ENCODE results near the gene COL4A3.

Gene COL4A3

GRCh38 chr2:227287771-227288170 is 123.3 kb downstream of the COL4A3 start:
- DNase-seq (ENCODE audit: low read depth, low spot score) = no peak

DNA sequence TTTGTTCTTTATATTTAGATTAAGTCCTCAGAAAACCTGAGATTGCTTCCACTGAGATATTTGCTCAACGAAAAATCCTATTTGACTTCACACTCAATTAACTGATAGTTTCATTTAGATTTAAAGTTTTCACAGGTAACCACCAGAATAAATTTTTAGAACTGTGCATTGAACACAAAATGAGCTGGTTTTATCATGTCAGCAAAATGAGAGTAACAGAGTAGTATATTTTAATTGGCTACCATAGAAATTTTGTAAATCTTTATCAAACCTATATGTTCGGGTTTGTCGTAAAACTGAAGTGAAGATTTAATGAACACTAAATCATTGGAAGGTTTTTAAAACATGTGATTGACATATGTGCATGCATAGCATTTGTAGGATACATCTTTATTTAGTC is 127.9 kb downstream of the COL4A3 start:
- DNase-seq (ENCODE audit: low read depth, low spot score) = no peak

DNA sequence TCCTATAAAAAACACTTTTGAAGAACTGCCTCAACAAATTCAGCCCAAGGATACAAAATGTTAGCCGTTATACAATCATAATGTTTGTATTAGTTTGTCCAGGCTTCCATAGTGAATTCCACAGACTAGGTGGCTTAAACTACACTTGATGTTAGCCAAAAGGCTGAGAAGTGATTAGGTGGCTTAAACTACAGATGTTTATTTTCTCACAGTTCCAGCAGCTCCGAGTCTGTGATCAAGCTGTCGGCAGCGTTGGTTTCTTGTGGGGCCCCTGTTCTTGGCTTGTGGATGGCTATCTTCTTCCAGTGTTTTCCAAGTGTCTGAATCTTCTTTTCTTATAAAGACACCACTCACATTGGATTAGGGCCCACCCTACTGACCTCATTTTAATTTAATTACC is 129.1 kb downstream of the COL4A3 start:
- DNase-seq (ENCODE audit: low read depth, low spot score) = no peak

- DNase-seq (ENCODE audit: low read depth, low spot score) = no peak
Observed at GRCh38 chr2:227295806-227296205, 131.4 kb downstream of the COL4A3 start.

DNA sequence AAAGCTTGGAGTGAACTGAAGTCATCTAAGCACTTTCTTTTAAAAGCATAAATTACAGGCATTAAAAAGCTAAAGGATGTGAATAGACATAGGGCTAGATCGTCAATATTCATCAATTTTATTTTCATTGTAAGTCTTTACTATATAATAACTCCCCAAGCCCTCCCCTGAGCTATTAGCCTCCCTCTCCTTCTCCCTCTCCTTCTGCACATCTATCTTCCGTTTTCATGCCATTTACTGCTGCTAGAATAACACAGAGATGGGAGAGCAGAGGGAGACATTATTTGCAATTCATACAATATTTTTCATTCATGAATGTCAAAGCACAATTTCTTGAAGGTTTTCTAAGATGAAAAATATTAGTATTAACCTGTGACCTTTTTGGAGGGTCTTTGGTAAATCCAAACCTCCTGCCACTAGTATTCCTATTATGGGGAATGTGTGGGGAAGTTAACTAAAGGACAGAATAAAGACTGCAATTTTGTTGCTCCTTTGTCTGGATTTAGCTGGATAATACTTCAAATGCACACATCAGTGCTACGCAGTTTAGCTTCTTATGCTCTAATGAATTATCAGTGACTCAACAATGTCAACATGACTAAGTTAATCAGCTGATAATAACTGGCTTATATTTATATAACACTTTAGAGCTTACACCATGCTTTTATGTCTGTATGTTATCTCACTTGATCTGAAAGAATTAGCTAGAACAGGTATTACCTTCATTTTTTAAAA is 132.4 kb downstream of the COL4A3 start:
- DNase-seq (ENCODE audit: low read depth, low spot score) = no peak

DNA sequence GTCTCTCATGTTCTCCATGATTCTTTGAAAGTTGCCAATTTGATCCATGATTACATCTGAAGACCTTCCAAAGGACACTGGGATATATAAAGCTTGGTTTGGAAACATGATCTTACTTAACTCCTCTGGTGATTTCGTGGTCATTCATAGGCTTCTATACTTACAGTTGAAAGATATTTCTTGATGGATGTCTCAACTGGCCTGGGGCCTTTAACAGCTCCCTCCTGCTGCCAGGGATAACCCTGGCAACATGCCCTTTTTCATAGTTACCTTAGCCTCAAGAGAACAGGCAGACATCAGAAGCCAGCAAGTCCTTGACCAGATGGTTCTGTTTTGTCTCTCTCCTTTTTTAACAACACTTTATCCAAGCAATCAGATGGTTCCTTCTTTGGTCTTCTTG is 137.1 kb downstream of the COL4A3 start:
- no peak for DNase-seq (ENCODE audit: low read depth, low spot score)

DNA sequence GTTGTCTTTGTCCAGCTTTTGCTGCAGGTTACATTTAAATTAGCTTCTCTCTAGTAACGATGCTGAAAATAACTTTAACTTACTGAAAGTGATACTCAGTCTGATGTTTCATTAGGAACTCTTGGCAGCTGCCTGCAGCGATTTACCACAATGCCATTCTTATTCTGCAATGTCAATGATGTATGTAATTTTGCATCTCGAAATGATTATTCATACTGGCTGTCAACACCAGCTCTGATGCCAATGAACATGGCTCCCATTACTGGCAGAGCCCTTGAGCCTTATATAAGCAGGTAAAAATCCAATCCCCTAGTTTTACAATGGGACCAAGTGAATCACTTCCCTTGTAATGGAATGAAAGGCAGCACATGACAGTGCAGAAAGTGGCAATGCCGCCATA is 144.4 kb downstream of the COL4A3 start:
- DNase-seq (ENCODE audit: low read depth, low spot score) = no peak

DNA sequence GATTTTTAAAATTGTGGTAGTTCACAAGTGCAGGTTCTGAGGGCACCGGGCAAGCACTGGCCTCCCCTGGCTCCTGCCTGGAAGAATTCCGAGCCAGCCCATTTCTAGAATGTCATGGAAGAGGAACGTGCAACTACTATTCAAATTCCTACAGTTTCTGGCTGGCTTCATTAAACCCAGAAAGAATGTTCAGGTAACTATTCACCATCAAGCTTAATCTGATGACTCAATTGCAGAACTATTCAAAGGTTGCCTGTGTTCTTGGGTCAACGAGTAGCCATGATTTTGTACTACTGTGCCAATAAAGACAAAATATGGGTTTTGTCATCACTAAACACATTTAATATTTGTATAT is 146.3 kb downstream of the COL4A3 start:
- DNase-seq (ENCODE audit: low read depth, low spot score) = no peak

DNA sequence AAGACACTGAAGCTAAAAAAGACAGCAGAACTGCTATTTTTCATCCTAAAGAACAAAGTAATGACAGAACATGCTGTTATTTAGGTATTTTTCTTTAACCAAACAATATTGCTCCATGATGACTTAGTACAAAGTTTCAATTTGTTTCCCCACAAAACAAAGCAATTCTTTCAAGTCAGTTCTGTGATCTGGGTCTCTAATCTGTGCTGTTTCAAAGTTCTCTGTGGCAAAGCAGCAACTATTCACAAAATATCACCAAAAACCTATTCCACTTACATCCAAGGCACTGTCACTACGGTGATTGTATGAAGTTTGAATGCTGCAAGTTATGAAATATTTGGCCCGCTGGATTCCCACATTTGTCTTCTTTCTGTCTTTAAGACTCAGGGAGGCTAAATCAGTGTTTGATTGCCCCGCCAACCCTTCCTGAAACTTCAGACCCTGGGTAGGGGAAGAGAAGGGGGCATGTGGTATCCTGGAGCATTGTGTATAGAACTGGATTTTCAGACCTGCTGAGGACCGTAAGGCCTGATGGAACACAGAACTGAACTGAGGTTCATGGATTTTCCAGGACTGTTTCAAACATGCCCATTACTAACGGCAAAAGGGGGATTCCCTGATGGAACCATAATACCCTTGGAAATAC is 147.6 kb downstream of the COL4A3 start:
- DNase-seq (ENCODE audit: low read depth, low spot score) = no peak

DNA sequence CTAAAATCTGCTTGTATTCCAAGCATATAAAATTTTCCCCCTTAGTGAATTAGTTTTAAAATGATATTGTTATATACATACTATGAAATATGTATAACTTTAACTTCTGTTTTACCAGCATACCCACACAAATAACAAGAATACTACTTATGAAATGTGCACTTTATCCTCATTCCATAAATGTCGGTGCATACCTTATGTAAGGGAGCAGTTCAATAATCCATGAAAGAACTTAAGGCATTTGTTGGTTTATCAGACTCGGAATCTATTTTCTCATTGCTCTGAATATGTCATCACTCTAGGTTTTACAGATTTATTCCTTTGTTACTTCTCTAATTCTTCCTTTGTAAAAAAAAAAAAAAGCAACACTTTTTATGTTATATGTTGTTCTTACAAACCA is 148.2 kb downstream of the COL4A3 start:
- DNase-seq (ENCODE audit: low read depth, low spot score) = no peak

DNA sequence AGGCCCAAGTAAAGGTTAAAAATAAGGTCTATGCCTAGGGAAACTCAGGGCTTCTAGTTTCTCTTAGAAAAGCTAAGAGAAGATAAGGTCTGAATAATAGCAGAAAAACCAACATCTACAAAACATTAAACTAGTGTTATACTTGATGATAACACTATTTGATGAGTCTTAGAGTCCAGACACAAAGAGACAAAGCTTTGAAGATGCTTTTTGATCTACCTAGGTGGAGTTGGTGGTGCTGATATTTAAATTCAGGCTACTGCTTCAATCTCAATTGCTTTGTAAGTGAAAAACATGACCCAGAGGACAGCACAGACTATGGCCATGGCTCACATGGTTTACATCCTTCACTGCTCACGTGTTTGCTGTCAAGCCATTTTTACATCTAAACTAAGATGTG is 148.9 kb downstream of the COL4A3 start:
- no peak for DNase-seq (ENCODE audit: low read depth, low spot score)

DNA sequence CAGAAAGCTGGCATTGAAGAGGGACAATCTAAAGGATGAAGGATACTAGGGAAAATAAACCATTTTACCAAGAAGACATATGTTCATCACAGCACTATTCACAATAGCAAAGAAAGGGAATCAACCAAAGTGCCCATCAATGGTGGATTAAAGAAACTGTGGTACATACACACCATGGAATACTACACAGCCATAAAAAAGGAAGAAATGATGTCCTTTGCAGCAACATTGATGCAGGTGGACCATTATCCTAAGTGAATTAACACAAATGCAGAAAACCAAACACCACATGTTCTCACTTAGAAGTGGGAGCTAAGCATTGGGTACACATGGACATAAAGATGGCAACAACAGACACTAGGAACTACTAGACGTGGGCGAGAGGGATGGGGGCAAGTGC is 153.4 kb downstream of the COL4A3 start:
- DNase-seq (ENCODE audit: low read depth, low spot score) = no peak

- peak; percentile 14 for DNase-seq (ENCODE audit: low read depth, low spot score)
Observed at GRCh38 chr2:227320305-227321094, 156.1 kb downstream of the COL4A3 start.

GRCh38 chr2:227322530-227323205 is 158.2 kb downstream of the COL4A3 start:
- DNase-seq (ENCODE audit: low read depth, low spot score) = peak; percentile 17

- DNase-seq (ENCODE audit: low read depth, low spot score) = no peak
Observed at GRCh38 chr2:227323818-227324217, 159.4 kb downstream of the COL4A3 start.

- DNase-seq (ENCODE audit: low read depth, low spot score) = no peak
Observed at GRCh38 chr2:227324642-227324994, 160.2 kb downstream of the COL4A3 start.

DNA sequence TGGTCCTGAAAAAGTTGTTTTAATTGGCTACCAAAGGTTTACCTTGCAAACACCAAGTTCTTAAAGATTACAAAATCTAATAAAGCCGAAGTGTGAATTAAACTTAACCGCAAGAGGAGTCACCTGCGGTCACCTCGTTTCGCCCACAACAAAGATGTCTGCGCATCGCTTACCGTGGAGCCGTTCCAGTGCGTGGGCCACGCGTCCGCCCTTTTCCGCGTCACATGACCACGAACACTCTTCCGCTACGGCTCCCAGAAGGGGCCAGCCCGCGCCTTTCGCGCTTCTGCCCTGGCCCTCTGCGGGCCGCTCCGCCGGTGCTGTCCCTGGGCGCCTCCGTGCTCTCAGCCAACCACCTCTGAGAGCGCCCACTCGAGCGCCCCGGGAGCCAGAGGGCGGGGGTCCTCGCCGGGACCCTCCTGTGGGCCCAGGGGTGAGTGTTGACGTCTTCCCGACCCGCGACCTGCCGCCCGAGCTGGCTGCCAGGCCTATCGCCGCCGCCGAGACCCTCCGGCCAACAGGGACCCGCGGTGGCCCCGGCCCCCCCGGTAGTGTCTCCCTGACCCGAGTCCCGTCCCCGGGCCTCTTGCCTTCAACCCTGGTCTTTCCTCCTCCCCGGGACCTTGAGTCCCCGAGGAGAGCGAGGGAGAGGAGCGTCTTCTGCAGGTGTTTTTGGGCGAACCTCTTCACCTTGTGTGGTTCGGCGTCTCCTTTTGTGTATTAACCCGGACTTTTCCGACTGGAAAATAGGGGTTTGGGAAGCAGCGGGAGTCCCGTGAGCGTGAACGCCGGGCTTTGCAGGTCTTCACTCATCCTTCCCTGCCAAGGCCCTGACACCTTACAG is 160.8 kb downstream of the COL4A3 start, which contains the start of gene MFF:
TSS of gene MFF (plus strand) at position 257 of the 844 bp plus-strand sequence. CDS start 5,415 bp downstream, outside the sequence.
- DNase-seq (ENCODE audit: low read depth, low spot score) = peak; percentile 92

- peak; percentile 80 for DNase-seq (ENCODE audit: low read depth, low spot score)
Observed at GRCh38 chr2:227325839-227326195, 161.4 kb downstream of the COL4A3 start.

GRCh38 chr2:227326783-227327182 is 162.4 kb downstream of the COL4A3 start:
- DNase-seq (ENCODE audit: low read depth, low spot score) = no peak

GRCh38 chr2:227335713-227336112 is 171.3 kb downstream of the COL4A3 start:
- DNase-seq (ENCODE audit: low read depth, low spot score) = no peak

DNA sequence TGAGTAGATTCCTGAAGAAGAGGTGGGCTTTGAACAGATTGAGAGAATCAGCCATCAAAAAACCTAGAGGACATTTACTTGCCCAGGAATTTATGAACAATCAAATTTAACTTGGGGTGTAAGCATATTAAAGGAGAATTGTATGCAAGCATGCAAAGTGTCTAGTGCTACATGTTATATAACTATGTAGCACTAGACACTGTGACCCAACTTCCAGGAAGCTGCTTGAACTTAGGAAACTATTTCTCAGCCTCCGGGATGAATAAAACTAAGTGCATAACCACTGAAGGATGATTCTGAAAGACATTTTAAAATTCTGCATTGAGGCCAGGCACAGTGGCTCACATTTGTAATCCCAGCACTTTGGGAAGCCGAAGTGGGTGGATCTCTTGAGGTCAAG is 173.0 kb downstream of the COL4A3 start:
- no peak for DNase-seq (ENCODE audit: low read depth, low spot score)

Measured in ELF-1 (cell line).